Measurements from ENCODE around the gene COX14. TPM values are rescaled to one million over a fixed set of nuclear protein-coding genes. Genes with fewer than 3 reads are reported as not detected.

COX14 gene
- total RNA-seq, 1 donor from 2014 or later: 49.7 TPM

DNA sequence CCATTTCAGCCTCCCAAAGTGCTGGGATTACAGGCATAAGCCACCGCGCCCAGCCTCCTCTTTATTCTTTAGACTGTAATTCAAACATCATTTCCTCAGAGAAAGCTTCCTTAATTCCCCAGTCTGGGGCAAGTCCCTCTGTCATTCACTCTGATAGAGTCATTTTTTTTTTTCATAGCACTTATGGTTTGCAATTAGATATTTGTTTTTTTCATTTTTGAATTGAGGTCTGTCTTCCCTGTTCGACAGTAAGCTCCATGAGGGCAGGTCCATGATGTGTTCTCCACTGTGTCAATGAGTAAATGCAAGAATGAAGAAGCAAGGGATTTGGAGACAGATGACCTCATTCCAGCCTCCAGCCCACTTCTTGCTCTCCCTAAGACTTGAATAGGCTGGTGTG, 42.5 kb upstream of the COX14 start:
- no peaks in the 10 kb centered on the region for H4K20me1 ChIP-seq (ENCODE audit: insufficient read depth, low read length)
- H3K27me3 Mint-ChIP-seq (ENCODE audit: low read depth, unreplicated experiment): peaks cover 8% of the 10 kb centered on the region
- H3K4me3 ChIP-seq (ENCODE audit: insufficient read depth, low read depth, low read length): no peak overlapping the region
- peaks cover 6% of the 10 kb centered on the region for H3K4me1 ChIP-seq (ENCODE audit: insufficient read depth, low read length)
- no peaks in the 10 kb centered on the region for H3K9me3 Mint-ChIP-seq (ENCODE audit: unreplicated experiment)
- no peak overlapping the region for H3K4me2 ChIP-seq (ENCODE audit: low read length)
- no peak overlapping the region for H3K4me3 Mint-ChIP-seq (ENCODE audit: unreplicated experiment)
- H3K27ac Mint-ChIP-seq (ENCODE audit: unreplicated experiment): no peak overlapping the region
- H3K9ac ChIP-seq (ENCODE audit: low read length): no peak overlapping the region
- H3K27me3 ChIP-seq (ENCODE audit: insufficient read depth, low read length): no peaks in the 10 kb centered on the region
- H3K27ac ChIP-seq (ENCODE audit: low read depth, low read length): no peak overlapping the region
- peaks cover 14% of the 10 kb centered on the region for H3K4me1 Mint-ChIP-seq (ENCODE audit: low read depth, unreplicated experiment)
- no peak for TF ChIP-seq EZH2 (IDR thresholded peaks at IDR 0.05; ENCODE audit: insufficient read depth, low read length)
- TF ChIP-seq, protein P1, sequence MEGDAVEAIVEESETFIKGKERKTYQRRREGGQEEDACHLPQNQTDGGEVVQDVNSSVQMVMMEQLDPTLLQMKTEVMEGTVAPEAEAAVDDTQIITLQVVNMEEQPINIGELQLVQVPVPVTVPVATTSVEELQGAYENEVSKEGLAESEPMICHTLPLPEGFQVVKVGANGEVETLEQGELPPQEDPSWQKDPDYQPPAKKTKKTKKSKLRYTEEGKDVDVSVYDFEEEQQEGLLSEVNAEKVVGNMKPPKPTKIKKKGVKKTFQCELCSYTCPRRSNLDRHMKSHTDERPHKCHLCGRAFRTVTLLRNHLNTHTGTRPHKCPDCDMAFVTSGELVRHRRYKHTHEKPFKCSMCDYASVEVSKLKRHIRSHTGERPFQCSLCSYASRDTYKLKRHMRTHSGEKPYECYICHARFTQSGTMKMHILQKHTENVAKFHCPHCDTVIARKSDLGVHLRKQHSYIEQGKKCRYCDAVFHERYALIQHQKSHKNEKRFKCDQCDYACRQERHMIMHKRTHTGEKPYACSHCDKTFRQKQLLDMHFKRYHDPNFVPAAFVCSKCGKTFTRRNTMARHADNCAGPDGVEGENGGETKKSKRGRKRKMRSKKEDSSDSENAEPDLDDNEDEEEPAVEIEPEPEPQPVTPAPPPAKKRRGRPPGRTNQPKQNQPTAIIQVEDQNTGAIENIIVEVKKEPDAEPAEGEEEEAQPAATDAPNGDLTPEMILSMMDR (IDR thresholded peaks at IDR 0.05; ENCODE audit: insufficient read depth, low read depth, low read length): no peak
- no peak for FAIRE-seq
- no peaks in the 10 kb centered on the region for H3K79me2 ChIP-seq (ENCODE audit: insufficient read depth, low read length)
- no peak overlapping the region for H2AFZ ChIP-seq (ENCODE audit: low read depth, low read length)
- no peaks in the 10 kb centered on the region for H3K36me3 ChIP-seq (ENCODE audit: insufficient read depth, low read length)
- H3K9me3 ChIP-seq (ENCODE audit: insufficient read depth, low read depth, low read length): no peaks in the 10 kb centered on the region
- no peak for DNase-seq (ENCODE audit: low read depth)
- peaks cover 2% of the 10 kb centered on the region for H3K36me3 Mint-ChIP-seq (ENCODE audit: low read depth, unreplicated experiment)

GRCh38 chr12:50070314-50071060, 41.5 kb upstream of the COX14 start:
- FAIRE-seq (peak; percentile 80), DNase-seq (ENCODE audit: low read depth) (peak; percentile 51)
- Mint-ChIP-seq H3K4me1 (ENCODE audit: low read depth, unreplicated experiment) (peaks cover 17% of the 10 kb centered on the region), H3K36me3 (ENCODE audit: low read depth, unreplicated experiment) (peaks cover under 1% of the 10 kb centered on the region), H3K27ac (ENCODE audit: unreplicated experiment) (no peak overlapping the region), H3K27me3 (ENCODE audit: low read depth, unreplicated experiment) (peaks cover 6% of the 10 kb centered on the region), H3K9me3 (ENCODE audit: unreplicated experiment) (no peaks in the 10 kb centered on the region), H3K4me3 (ENCODE audit: unreplicated experiment) (no peak overlapping the region)
- H3K27me3 ChIP-seq (ENCODE audit: insufficient read depth, low read length): no peaks in the 10 kb centered on the region
- peak overlapping the region; percentile 57 for H2AFZ ChIP-seq (ENCODE audit: low read depth, low read length)
- no peaks in the 10 kb centered on the region for H4K20me1 ChIP-seq (ENCODE audit: insufficient read depth, low read length)
- H3K4me1 ChIP-seq (ENCODE audit: insufficient read depth, low read length): peaks cover 11% of the 10 kb centered on the region
- no peaks in the 10 kb centered on the region for H3K79me2 ChIP-seq (ENCODE audit: insufficient read depth, low read length)
- no peak overlapping the region for H3K27ac ChIP-seq (ENCODE audit: low read depth, low read length)
- no peaks in the 10 kb centered on the region for H3K36me3 ChIP-seq (ENCODE audit: insufficient read depth, low read length)
- no peak overlapping the region for H3K9ac ChIP-seq (ENCODE audit: low read length)
- no peaks in the 10 kb centered on the region for H3K9me3 ChIP-seq (ENCODE audit: insufficient read depth, low read depth, low read length)
- TF ChIP-seq, protein P1 (IDR thresholded peaks at IDR 0.05; ENCODE audit: insufficient read depth, low read depth, low read length): peak; percentile 87
- TF ChIP-seq EZH2 (IDR thresholded peaks at IDR 0.05; ENCODE audit: insufficient read depth, low read length): no peak
- no peak overlapping the region for H3K4me3 ChIP-seq (ENCODE audit: insufficient read depth, low read depth, low read length)
- no peak overlapping the region for H3K4me2 ChIP-seq (ENCODE audit: low read length)
